ENCODE measurements around the gene TECPR2. TPM values are rescaled to one million over a fixed set of nuclear protein-coding genes. Genes with fewer than 3 reads are reported as not detected.

Gene TECPR2
- total and polyA plus RNA-seq, 10 of the 15 experiments (the other 5 are each of a cell fraction or from before 2014, with no cell fraction given): 0.15 to 10.0 (median 3.0) TPM

- no peak for TF ChIP-seq REST (IDR thresholded peaks at IDR 0.05; ENCODE audit: low read depth, low read length)
- TF ChIP-seq MTA3 (IDR thresholded peaks at IDR 0.05; ENCODE audit: borderline replicate concordance, low read length): no peak
- no peak for TF ChIP-seq ZBTB40 (IDR thresholded peaks at IDR 0.05; ENCODE audit: borderline replicate concordance)
- TF ChIP-seq POLR2AphosphoS5 (IDR thresholded peaks at IDR 0.05; ENCODE audit: low read length): no peak
These were observed 46.0 kb downstream of the TECPR2 start (continued) for GRCh38 chr14:102408724-102409123.

GRCh38 chr14:102415671-102416070 lies 52.9 kb downstream of the TECPR2 start:
- Histone ChIP-seq H3K27me3 (replicated peaks in 1 of 2; ENCODE audit: control insufficient read depth in 2 of 2, insufficient read depth in 2 of 2, low read length in 1 of 2) (no peaks in the 10 kb centered on the region), H3K79me2 (ENCODE audit: control insufficient read depth, insufficient read depth, low read length) (no peaks in the 10 kb centered on the region), H2AFZ (ENCODE audit: control insufficient read depth, low read depth, low read length) (no peak overlapping the region), H3K9ac (ENCODE audit: control insufficient read depth, insufficient read depth, low read length) (no peak overlapping the region), H3K9me3 (replicated peaks; ENCODE audit: control insufficient read depth, insufficient read depth, low read length) (no peaks in the 10 kb centered on the region), H3K4me1 (ENCODE audit: control insufficient read depth, insufficient read depth, low read length) (no peaks in the 10 kb centered on the region), H3K4me2 (ENCODE audit: control insufficient read depth, insufficient read depth) (no peak overlapping the region), H3K4me3 (no peak overlapping the region), H3K36me3 (ENCODE audit: control insufficient read depth in 2 of 2, insufficient read depth in 2 of 2, low read length in 1 of 2) (no peaks in the 10 kb centered on the region), H4K20me1 (ENCODE audit: control insufficient read depth, insufficient read depth) (no peaks in the 10 kb centered on the region), H3K27ac (ENCODE audit: control insufficient read depth, insufficient read depth) (no peak overlapping the region)
- intact Hi-C loops (cut with micrococcal nuclease; ENCODE audit: unreplicated experiment): no loop called here
- CTCF ChIA-PET: no interaction called here
- SMC1A ChIA-PET (ENCODE audit: uncharacterized antibody, unreplicated experiment): no interaction called here
- 89% methylated on average over 15 of the region's 16 CpGs for WGBS (ENCODE audit: insufficient coverage, insufficient replicate concordance, low lambda C conversion rate, missing lambda C conversion rate)
- POLR2A ChIA-PET: no interaction called here
- no peak for ATAC-seq
- in situ Hi-C loops (cut with MboI): no loop called here
- no peak for DNase-seq (ENCODE audit: low read depth, low spot score)
- no peak for FAIRE-seq
- RAD21 ChIA-PET (ENCODE audit: unreplicated experiment): no interaction called here
- BruUV-seq (replicated peaks): no TSS peak
- TF ChIP-seq HSF1 (IDR thresholded peaks at IDR 0.05; ENCODE audit: low read depth, low read length) (no peak), ATF2 (IDR thresholded peaks at IDR 0.05; ENCODE audit: low read length) (no peak), SKIL (IDR thresholded peaks at IDR 0.05; ENCODE audit: low read depth, poor library complexity, severe bottlenecking) (no peak), NFXL1 (IDR thresholded peaks at IDR 0.05; ENCODE audit: borderline replicate concordance) (no peak)

Data from GM12878 (cell line).